H9 (cell line): ENCODE measurements around the gene LRMDA. TPM values are rescaled to one million over a fixed set of nuclear protein-coding genes. Genes with fewer than 3 reads are reported as not detected.

Source experiments
- DNase-seq: peaks from one replicate; pipeline ENCODE4 v3.0.0-alpha.2; 2017
- H2AFZ ChIP-seq: one replicate; pipeline ENCODE4 v1.6.1; 2013; ENCODE audit warnings: mild to moderate bottlenecking, low read length, control low read depth, moderate library complexity
- H2AK5ac ChIP-seq: 2 replicates; pipeline ENCODE4 v1.6.1; 2013; ENCODE audit warnings: low read length, control low read depth, mixed read lengths; ENCODE audit not compliant: insufficient read length
- H2BK120ac ChIP-seq: one replicate; pipeline ENCODE4 v1.6.1; 2013; ENCODE audit warnings: low read depth, mild to moderate bottlenecking, low read length, control low read depth, inconsistent platforms; ENCODE audit not compliant: poor library complexity, severe bottlenecking
- H2BK12ac ChIP-seq: 2 replicates; pipeline ENCODE4 v1.6.1; 2013; ENCODE audit warnings: low read length, control low read depth, mixed read lengths, low read depth; ENCODE audit not compliant: insufficient read length
- H2BK15ac ChIP-seq: 2 replicates; pipeline ENCODE4 v1.6.1; 2013; ENCODE audit warnings: low read depth, low read length, control low read depth
- H2BK20ac ChIP-seq: one replicate; pipeline ENCODE4 v1.6.1; 2013; ENCODE audit warnings: low read depth, mild to moderate bottlenecking, low read length, control low read depth, inconsistent platforms; ENCODE audit not compliant: poor library complexity, severe bottlenecking
- H2BK5ac ChIP-seq: 2 replicates; pipeline ENCODE4 v1.6.1; 2013; ENCODE audit warnings: low read length, control low read depth, mixed read lengths; ENCODE audit not compliant: insufficient read length
- H3K14ac ChIP-seq: 2 replicates; pipeline ENCODE4 v1.6.1; 2013; ENCODE audit warnings: low read length, control low read depth; ENCODE audit not compliant: insufficient read depth
- H3K18ac ChIP-seq: 2 replicates; pipeline ENCODE4 v1.6.1; 2013; ENCODE audit warnings: low read depth, mild to moderate bottlenecking, mixed read lengths, low read length, control low read depth; ENCODE audit not compliant: insufficient read length
- H3K23ac ChIP-seq: 2 replicates; pipeline ENCODE4 v1.6.1; 2013; ENCODE audit warnings: low read length, control low read depth, mixed read lengths, low read depth; ENCODE audit not compliant: insufficient read length
- H3K23me2 ChIP-seq: 2 replicates; pipeline ENCODE4 v1.6.1; 2013; ENCODE audit warnings: low read depth, mild to moderate bottlenecking, mixed read lengths, low read length, control low read depth; ENCODE audit not compliant: insufficient read length, poor library complexity, severe bottlenecking
- H3K27ac ChIP-seq: 2 replicates; pipeline ENCODE4 v1.5.1; 2013; ENCODE audit warnings: low read length, control low read depth, mixed read lengths, low read depth; ENCODE audit not compliant: insufficient read length
- H3K27me3 ChIP-seq: 2 replicates; pipeline ENCODE4 v1.6.1; 2013; ENCODE audit warnings: low read length, control low read depth, inconsistent platforms; ENCODE audit not compliant: insufficient read depth
- H3K4ac ChIP-seq: 2 replicates; pipeline ENCODE4 v1.6.1; 2013; ENCODE audit warnings: low read depth, mild to moderate bottlenecking, control low read depth, inconsistent platforms, low read length, moderate library complexity
- H3K4me1 ChIP-seq: 2 replicates; pipeline ENCODE4 v1.6.1; 2013; ENCODE audit warnings: low read length, control low read depth, inconsistent platforms; ENCODE audit not compliant: insufficient read depth
- H3K4me2 ChIP-seq: 2 replicates; pipeline ENCODE4 v1.6.1; 2013; ENCODE audit warnings: low read length, control low read depth, mixed read lengths; ENCODE audit not compliant: insufficient read length, insufficient read depth
- H3K56ac ChIP-seq: 2 replicates; pipeline ENCODE4 v1.6.1; 2013; ENCODE audit warnings: low read depth, mild to moderate bottlenecking, mixed read lengths, low read length, control low read depth; ENCODE audit not compliant: insufficient read length
- H3K79me1 ChIP-seq: 2 replicates; pipeline ENCODE4 v1.6.1; 2013; ENCODE audit warnings: low read depth, mild to moderate bottlenecking, moderate library complexity, low read length, control low read depth, inconsistent platforms; ENCODE audit not compliant: insufficient read depth, poor library complexity, severe bottlenecking
- H3K79me2 ChIP-seq: 2 replicates; pipeline ENCODE4 v1.6.1; 2013; ENCODE audit warnings: low read length, control low read depth, inconsistent platforms; ENCODE audit not compliant: insufficient read depth
- H3K9ac ChIP-seq: 2 replicates; pipeline ENCODE4 v1.6.1; 2013; ENCODE audit warnings: low read length, control low read depth, mixed read lengths; ENCODE audit not compliant: insufficient read length; ENCODE audit errors: extremely low read depth
- H3K9me3 ChIP-seq: one replicate; pipeline ENCODE4 v1.6.1; 2013; ENCODE audit warnings: low read depth, low read length, inconsistent platforms; ENCODE audit not compliant: control insufficient read depth
- H3T11ph ChIP-seq: one replicate; pipeline ENCODE4 v1.6.1; 2013; ENCODE audit warnings: mild to moderate bottlenecking, low read length, control low read depth, inconsistent platforms
- H4K20me1 ChIP-seq: one replicate; pipeline ENCODE4 v1.6.1; 2013; ENCODE audit not compliant: control insufficient read depth, insufficient read length, insufficient read depth
- H4K5ac ChIP-seq: 2 replicates; pipeline ENCODE4 v1.6.1; 2013; ENCODE audit warnings: low read depth, mild to moderate bottlenecking, mixed read lengths, low read length, control low read depth; ENCODE audit not compliant: insufficient read length
- H4K8ac ChIP-seq: replicated peaks from 2 replicates; pipeline ENCODE4 v1.6.1; 2013; ENCODE audit warnings: low read length, control low read depth, mixed read lengths, low read depth; ENCODE audit not compliant: insufficient read length
- H4K91ac ChIP-seq: 2 replicates; pipeline ENCODE4 v1.6.1; 2013; ENCODE audit warnings: low read depth, mild to moderate bottlenecking, moderate library complexity, mixed read lengths, low read length, control low read depth; ENCODE audit not compliant: insufficient read length
- H3K27ac Mint-ChIP-seq, 3 experiments: 2 replicates in 2 of 3; 3 replicates in 1 of 3; pipeline ENCODE4 v1.8.0; 2020 to 2021; ENCODE audit warnings: mixed read lengths in 3 of 3, mild to moderate bottlenecking in 1 of 3, moderate library complexity in 1 of 3
- H3K27me3 Mint-ChIP-seq: 2 replicates; pipeline ENCODE4 v1.8.0; 2021; ENCODE audit warnings: low read depth, mild to moderate bottlenecking, moderate library complexity, mixed read lengths
- H3K36me3 Mint-ChIP-seq, 3 experiments: 2 replicates in 2 of 3; 3 replicates in 1 of 3; pipeline ENCODE4 v1.8.0; 2020 to 2021; ENCODE audit warnings: low read depth in 3 of 3, mixed read lengths in 3 of 3; ENCODE audit not compliant: insufficient read depth in 1 of 3
- H3K4me1 Mint-ChIP-seq, 2 experiments: 2 replicates each; pipeline ENCODE4 v1.8.0; 2020; ENCODE audit warnings: mixed read lengths in 2 of 2
- H3K4me3 Mint-ChIP-seq, 2 experiments: 2 replicates in 1 of 2; 3 replicates in 1 of 2; pipeline ENCODE4 v1.8.0; 2020 to 2021; ENCODE audit warnings: mild to moderate bottlenecking in 2 of 2, mixed read lengths in 2 of 2, moderate library complexity in 1 of 2
- H3K9me3 Mint-ChIP-seq, 2 experiments: 2 replicates in 1 of 2; 3 replicates in 1 of 2; pipeline ENCODE4 v1.8.0; 2020; ENCODE audit warnings: mild to moderate bottlenecking in 2 of 2, mixed read lengths in 2 of 2, moderate library complexity in 1 of 2
- CTCF ChIP-seq: fragments of 200-600 bp; sonication (generic); conservative IDR thresholded peaks from 3 replicates; pipeline ENCODE4 v1.8.0; 2021; ENCODE audit warnings: antibody characterized with exemption, mild to moderate bottlenecking
- WGBS: extraction: QIAGEN DNeasy Blood & Tissue Kit; methylation state at CpG from one replicate; pipeline ENCODE4 v1.1.7; 2013; ENCODE audit warnings: missing lambda C conversion rate, low lambda C conversion rate, mixed read lengths; ENCODE audit not compliant: insufficient read length; ENCODE audit errors: extremely low coverage; 5-methylcytosine and 5-hydroxymethylcytosine counted together
- total RNA-seq: library from RNA; stranded (reverse); gene quantifications from 2 replicates; pipeline ENCODE4 v1.2.1, GENCODE V29; 2021

The LRMDA gene
- total RNA-seq, 1 experiment from 2014 or later: 1.8 TPM

GRCh38 chr10:75944061-75944460, 512.6 kb downstream of the LRMDA start:
- no peak overlapping the region for H3K18ac ChIP-seq
- H3K9me3 Mint-ChIP-seq: peaks cover 3 to 7% of the 10 kb centered on the region in 2 experiments
- no peak overlapping the region for H3K23ac ChIP-seq

More at GRCh38 chr10:75944061-75944460, 512.6 kb downstream of the LRMDA start:
- no peak for TF ChIP-seq CTCF
- Histone ChIP-seq H3K14ac (no peak overlapping the region), H3K27ac (no peak overlapping the region), H3K23me2 (no peaks in the 10 kb centered on the region), H2AFZ (no peak overlapping the region), H2BK12ac (no peak overlapping the region), H4K8ac (no peak overlapping the region), H3K79me2 (no peaks in the 10 kb centered on the region), H3K4me2 (no peak overlapping the region), H3K9me3 (no peaks in the 10 kb centered on the region), H2BK15ac (no peak overlapping the region), H3K79me1 (no peaks in the 10 kb centered on the region), H2BK5ac (no peak overlapping the region), H2BK120ac (no peak overlapping the region), H2AK5ac (no peak overlapping the region), H3K9ac (no peak overlapping the region), H3K56ac (no peak overlapping the region), H3K4me1 (no peaks in the 10 kb centered on the region), H2BK20ac (no peak overlapping the region), H3K4ac (no peak overlapping the region), H3K27me3 (no peaks in the 10 kb centered on the region), H4K91ac (no peak overlapping the region), H4K20me1 (no peaks in the 10 kb centered on the region), H4K5ac (no peak overlapping the region), H3T11ph (no peak overlapping the region)
- H3K36me3 Mint-ChIP-seq: peaks cover 0 to 4% (median 2%) of the 10 kb centered on the region in 3 experiments; a peak in 3 of 7 replicates
- no peak overlapping the region for H3K4me3 Mint-ChIP-seq
- H3K4me1 Mint-ChIP-seq: no peaks in the 10 kb centered on the region
- H3K27me3 Mint-ChIP-seq: no peaks in the 10 kb centered on the region; the same call in 1 of the 2 replicates
- no peak for DNase-seq
- no peak overlapping the region for H3K27ac Mint-ChIP-seq
- WGBS: no CpG with 5 or more reads among the region's 2 CpGs
